HG03039 (cell line): ENCODE measurements around the gene CDH5.

ENCODE experiments used
- ATAC-seq: cut with Tn5 transposase; IDR thresholded peaks from one replicate; pipeline ENCODE4 v1.9.1; 2021; ENCODE audit warnings: mild to moderate bottlenecking, moderate library complexity; ENCODE audit not compliant: unreplicated experiment

The CDH5 gene

DNA sequence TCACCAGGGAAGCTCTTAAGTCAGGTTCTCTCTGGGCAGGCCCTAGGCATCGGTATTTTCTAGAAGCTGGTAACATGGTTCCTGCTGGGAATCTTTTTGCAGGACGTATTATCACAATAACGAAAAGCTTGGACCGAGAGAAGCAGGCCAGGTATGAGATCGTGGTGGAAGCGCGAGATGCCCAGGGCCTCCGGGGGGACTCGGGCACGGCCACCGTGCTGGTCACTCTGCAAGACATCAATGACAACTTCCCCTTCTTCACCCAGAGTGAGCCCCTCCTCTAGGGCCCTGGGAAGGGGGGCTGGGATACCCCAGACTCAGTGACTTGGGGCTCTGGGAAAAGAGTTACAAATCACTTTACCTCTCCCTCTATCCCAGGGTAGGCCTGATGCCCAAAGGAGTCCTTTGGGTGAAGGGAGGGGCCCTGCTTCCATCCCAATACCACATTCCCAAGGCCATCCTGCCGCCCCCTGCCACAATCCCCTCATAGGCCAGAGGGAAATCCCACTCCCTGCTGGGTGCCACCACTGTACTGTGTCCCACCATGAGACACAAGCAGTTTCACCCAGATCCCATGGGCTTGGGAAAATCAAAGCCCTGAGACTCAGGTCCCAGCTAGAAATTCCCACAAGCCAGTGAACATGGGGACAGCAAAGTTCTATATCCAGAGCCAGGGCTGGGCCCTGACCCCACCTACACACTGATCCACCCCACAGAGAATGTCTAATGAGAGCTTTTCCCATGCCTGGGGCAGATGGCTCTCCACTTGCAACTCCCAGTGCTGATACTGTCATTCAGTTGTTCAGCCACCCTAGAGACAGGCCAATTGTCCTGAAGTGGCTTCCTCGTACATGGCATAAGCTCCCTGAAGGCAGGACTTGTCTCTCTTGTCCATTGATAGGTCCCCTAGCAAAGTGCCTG is 23.0 kb downstream of the CDH5 start:
- ATAC-seq, result no peak

DNA sequence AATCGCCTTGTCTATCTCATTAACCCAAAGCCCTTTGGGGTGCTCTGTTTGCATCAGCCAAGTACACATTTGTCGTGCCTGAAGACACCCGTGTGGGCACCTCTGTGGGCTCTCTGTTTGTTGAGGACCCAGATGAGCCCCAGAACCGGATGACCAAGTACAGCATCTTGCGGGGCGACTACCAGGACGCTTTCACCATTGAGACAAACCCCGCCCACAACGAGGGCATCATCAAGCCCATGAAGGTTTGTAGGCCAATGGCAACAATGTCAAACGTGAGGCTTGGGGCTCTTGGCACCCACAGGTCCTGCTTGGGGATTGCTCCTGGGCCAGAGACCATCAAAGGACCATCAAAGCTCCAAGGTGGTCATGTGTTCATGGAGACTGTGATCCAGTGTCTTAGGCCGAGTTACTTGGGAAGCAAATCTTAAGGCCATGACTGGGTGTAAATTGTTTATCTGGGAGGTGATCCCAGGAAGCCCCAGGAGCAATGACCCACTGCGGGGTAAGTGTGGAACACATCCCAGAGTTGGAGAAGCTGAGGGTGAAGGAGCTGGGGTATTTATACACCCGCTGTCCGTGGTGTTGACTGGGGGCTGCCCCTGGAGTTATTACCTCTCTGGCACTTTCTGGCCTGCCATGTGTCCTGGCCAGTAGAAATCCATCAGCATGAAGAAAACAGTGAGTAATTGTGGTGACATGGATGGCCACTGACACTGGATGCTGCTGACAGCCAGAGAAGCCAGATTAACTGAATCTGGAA is 24.0 kb downstream of the CDH5 start:
- no peak for ATAC-seq

DNA sequence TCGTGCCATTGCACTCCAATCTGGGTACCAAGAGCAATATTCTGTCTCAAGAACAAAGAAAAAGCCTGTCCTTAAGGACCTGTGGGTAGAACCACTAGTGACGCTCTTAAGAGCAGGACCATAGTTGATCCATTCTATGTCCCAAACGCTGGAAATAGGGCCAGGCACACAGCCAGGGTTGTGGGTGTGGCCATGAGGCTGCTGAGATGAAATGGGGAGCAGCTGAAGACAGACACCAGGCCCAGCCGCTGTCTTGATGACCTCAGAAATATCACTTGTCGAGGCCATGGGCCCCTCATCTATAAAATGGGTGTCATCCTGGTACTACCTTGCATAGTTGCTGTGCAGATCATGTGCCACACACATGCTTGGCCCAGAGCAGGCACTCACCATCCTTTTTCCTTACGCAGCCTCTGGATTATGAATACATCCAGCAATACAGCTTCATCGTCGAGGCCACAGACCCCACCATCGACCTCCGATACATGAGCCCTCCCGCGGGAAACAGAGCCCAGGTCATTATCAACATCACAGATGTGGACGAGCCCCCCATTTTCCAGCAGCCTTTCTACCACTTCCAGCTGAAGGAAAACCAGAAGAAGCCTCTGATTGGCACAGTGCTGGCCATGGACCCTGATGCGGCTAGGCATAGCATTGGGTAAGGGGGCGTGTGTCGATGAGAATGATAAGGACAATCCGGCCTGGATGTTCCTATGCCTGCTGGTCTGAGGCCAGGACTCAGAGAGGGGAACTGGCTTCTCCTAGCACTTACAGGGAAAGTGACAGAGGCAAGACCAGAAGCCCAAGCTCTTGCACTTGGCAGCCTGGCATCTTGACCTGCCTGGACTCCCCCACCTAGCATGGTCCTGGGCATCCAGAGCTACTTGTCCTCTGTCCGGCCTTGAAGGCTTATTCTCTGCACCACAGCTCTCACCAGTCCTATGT is 25.5 kb downstream of the CDH5 start:
- ATAC-seq, result no peak

DNA sequence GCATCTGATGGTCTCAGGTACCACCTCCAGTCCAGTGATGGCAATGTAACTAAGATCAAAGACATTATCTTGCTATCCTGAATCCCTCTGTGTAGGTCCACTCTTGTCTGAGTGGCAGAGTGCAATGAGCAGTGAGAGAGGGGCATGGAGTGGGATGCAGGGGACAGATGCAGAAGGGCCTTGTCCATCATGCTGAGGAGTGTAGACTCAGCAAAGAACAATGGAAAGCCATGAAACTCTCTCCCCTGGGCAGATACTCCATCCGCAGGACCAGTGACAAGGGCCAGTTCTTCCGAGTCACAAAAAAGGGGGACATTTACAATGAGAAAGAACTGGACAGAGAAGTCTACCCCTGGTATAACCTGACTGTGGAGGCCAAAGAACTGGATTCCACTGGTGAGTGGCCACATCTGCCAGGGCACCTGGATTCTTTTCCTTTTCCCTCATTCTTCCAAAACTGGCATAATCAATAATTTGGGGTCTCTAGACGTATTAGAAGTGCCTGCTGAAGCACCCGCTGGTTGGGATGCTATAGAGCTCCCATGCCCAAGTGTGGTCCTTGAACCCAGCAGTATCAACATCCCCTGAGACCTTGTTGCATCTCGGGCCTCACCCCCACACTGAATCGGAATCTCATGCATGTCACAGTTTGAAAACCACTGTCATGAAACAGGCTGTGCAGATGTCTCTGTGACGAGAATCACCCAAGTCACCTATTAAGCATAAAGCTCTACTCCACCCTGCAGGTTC is 29.5 kb downstream of the CDH5 start:
- no peak for ATAC-seq

DNA sequence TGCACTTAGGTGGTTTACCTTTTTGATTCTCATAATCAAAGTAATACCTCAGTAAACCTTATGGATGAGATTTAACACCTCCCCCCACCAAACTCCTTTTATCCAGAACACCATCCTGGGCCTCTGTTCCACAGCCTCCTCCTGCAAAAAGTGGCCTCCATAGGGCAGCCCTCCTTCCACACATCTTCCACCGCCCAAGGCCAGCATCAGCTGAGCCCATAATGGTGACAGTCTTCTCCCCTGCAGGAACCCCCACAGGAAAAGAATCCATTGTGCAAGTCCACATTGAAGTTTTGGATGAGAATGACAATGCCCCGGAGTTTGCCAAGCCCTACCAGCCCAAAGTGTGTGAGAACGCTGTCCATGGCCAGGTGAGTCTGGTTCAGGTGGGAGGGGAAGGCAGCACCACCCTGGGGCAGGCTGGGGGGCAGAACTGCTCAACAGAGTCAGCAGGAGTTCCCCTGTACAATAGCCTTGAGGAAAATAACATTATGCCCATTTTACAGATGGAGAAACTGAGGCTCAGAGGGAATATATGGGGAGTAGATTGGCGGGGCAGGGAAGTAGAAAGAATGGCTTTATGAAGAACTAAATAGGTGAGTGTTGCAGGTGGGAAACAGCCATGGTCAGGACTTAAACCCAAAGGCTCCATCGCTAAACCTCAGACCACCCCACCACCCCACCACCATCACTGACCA is 31.4 kb downstream of the CDH5 start:
- no peak for ATAC-seq

DNA sequence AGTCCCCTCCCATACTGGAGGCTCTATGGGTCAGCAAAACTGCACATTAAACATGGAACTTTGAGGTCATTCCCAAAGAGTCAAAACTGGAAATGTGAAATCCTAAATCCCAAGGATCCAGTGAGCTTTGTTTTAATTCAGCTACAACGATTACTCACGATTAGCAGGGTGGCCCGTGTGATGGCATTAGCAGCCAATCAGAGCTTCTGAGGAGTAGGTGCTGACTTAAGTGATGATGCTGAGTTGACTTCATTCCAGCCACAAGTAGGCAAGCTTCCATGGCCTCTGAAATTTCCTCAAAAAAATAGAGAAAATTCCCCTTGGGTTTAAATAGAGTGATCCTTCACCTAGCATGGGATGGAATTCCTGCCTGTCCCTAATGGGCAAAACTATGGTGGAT is 32.5 kb downstream of the CDH5 start:
- no peak for ATAC-seq

DNA sequence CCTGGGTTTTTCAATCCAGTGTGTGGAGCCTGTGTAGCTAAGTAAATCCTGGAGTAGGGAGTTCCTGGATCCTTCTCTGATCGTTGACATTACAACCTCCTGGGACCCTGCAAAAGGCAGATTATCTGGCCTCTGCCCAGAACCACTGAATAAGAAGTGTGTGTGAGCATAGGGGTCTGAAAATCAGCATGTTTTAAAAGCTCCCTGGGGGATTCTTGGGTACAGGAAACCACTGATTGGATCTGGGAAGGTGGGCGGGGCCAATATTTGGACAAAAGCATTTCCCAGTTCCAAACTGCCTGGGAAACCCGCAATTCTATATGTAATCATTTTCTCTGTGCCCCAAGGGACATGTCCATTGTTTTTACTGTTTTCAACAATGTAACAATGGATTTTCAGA is 33.4 kb downstream of the CDH5 start:
- ATAC-seq, result no peak

DNA sequence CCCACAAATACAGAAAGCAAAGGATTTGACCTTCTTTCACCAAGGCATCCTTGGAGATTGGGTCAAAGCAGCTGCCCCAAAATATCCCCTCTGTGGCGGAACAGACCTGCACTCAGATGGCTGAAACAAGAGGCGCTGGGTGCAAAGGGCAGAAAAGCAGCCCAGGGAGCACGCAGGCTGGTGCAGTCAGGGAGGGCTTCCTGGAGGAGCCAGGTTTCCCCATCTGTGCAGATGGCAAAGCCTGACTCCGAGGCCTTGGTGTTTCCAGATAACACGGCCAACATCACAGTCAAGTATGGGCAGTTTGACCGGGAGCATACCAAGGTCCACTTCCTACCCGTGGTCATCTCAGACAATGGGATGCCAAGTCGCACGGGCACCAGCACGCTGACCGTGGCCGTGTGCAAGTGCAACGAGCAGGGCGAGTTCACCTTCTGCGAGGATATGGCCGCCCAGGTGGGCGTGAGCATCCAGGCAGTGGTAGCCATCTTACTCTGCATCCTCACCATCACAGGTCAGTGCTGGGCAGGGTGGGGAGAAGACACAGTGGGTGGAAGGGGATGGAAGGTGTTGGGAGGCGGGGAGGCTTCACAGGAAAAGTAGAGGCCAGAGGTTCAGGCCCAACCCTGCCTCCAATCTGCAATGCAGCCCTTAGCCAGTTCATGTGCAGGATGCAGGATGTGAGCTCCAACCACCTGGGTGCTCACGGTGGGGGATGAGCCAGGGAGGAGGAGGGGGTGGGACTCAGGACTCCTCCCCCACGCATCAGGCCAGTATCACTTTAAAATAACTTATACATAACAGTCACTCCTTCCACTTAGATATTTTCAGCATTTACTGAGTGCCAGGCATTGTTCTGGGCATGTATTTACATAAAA is 34.3 kb downstream of the CDH5 start:
- ATAC-seq, result no peak

DNA sequence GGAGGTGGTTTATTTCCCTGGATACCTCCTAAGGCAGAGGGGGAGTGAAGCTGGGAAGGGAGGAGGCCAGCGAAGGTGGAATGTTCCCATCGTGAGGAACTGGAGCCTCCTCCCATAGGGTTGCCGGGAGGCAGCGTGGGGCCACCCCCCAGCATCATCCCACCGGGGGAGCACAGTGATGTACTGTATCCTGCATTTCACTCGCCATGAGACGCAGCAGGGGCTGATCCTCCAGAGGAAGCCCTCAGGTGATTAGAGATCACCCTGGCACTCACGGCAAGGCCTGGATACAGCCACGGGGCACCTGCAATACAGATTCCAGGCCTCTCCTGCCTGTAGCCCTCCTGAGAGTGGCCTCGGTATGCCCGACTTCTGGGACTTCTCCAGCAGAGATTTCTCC is 35.1 kb downstream of the CDH5 start:
- no peak for ATAC-seq

DNA sequence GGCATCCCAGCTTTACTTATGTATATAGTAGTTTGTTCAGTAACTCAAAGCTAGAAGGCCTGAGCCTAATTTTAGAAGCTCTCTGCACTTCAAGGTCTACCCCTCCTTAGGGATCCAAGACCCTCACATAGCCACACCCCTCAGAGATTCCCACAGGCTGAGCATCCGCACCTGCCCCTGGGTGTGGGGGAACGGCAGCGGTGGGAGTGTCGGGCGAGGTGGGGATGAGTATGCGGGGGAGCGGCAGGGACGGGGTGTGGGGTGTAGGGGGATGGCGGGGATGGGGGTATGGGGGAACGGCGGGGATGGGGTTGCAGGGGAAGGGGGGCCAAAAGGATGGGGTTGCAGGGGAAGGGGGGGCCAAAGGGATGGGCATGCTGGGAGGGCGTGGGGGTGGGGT is 35.7 kb downstream of the CDH5 start:
- no peak for ATAC-seq

DNA sequence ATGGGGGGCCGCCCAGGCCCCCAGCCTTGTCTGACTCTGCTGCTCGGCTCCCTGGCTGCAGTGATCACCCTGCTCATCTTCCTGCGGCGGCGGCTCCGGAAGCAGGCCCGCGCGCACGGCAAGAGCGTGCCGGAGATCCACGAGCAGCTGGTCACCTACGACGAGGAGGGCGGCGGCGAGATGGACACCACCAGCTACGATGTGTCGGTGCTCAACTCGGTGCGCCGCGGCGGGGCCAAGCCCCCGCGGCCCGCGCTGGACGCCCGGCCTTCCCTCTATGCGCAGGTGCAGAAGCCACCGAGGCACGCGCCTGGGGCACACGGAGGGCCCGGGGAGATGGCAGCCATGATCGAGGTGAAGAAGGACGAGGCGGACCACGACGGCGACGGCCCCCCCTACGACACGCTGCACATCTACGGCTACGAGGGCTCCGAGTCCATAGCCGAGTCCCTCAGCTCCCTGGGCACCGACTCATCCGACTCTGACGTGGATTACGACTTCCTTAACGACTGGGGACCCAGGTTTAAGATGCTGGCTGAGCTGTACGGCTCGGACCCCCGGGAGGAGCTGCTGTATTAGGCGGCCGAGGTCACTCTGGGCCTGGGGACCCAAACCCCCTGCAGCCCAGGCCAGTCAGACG is 36.2 kb downstream of the CDH5 start:
- ATAC-seq, result no peak

DNA sequence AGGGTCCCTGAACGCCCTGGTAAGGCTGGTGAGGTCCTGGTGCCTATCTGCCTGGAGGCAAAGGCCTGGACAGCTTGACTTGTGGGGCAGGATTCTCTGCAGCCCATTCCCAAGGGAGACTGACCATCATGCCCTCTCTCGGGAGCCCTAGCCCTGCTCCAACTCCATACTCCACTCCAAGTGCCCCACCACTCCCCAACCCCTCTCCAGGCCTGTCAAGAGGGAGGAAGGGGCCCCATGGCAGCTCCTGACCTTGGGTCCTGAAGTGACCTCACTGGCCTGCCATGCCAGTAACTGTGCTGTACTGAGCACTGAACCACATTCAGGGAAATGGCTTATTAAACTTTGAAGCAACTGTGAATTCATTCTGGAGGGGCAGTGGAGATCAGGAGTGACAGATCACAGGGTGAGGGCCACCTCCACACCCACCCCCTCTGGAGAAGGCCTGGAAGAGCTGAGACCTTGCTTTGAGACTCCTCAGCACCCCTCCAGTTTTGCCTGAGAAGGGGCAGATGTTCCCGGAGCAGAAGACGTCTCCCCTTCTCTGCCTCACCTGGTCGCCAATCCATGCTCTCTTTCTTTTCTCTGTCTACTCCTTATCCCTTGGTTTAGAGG is 37.1 kb downstream of the CDH5 start:
- no peak for ATAC-seq

DNA sequence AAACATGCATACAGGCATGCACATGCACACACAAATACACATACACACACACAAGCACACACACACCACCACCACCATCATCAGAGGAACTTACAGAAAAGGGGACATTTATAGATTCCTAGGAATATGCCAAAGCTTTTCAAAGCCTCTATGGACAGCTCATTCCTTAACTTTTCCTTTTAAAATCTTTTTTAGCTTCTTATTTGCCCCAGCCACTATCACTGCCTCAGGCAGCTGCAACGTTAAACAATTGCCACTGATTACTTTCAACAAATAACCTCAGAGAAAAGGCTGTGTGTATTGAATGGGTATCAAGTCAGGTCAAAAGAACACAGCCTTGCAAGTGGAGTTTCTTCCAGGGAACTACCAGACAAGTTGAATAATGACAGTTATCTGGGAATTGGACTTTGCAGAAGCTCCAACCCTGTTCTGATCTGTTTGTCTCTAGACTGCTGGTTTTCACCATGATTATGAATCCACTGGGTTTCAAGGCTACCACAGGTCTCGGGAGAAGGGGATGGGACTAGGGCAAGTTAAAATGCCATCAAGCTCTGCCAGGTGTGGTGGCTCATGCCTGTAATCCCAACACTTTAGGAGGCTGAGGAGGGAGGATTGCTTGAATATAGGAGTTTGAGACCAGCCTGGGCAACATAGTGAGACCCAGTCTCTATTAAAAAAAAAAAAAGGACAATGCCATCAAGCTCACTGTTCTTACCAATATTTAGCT is 38.7 kb downstream of the CDH5 start:
- no peak for ATAC-seq

DNA sequence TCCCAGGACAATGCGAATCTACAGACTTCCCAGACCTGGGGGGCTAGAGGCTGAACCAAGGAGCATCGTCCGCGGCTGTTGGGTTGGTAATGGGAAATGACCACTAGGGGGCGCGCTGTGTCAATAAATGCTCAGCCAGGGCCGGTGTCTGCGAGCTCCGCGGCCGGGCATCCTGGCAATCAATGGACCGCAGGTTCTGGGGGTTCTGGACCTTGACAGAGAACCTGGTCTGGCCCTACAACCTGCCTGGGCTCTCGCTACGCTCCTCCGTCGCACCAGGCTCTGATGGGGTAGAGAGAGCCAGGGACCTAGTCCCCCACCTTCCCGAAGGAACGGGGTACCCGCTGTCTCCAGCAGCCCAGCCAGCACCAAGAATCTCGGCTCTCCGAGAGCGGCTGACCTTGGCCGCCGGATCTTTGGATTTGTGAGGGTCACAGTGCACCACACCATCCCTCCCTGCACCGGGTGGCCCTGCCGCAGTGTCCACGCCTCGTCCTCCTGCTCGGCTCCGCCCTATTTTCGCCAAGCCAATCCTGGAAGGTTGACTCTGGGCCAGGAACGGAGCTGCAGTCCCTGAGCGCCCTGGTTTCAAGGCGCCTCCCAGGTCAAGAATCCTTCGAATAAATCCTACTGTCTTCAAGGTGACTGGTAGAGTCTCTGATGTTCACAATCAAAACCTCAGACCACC is 40.2 kb downstream of the CDH5 start:
- ATAC-seq, result peak; percentile 76

DNA sequence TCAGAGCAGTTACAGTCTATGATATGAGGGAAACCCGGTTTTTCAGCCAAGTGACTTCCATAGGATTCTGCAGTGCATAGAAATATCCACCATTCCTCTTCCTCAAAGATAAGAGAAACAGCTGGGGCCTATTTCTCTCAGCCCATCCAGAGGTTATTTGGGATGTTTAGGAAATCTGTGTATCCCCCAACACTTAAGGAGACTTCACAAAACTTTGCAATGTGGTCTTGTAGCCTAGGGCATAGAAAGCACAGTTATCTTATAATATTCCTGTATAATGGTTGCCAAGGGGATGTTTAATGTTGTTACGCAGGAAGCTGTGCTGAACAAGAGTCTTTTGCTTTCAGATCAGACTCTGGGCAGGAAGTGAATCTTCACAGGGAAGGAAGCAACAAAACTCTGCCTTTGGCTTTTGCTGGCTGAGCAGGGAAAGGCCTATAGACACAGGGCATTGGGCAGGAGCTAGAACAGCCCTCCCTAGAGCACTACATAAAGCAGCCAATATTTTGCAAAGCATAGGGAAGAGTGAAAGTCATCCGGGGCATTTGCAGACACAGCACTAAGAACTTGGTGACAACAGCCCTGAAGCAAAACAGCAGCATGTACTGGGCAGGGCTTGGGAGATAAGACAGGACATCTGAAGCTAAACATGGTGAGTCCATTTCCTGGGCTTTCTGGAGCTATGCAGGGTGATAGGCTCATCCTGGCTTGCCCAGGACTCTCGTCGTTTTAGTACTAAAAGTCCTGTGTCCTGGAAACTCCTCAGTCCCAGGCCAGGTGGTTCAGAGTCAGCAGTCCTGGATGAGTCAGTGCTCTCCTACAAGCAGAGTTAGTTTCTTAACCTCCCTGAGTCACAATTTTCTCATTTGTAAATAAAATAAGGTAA is 41.9 kb downstream of the CDH5 start:
- no peak for ATAC-seq

DNA sequence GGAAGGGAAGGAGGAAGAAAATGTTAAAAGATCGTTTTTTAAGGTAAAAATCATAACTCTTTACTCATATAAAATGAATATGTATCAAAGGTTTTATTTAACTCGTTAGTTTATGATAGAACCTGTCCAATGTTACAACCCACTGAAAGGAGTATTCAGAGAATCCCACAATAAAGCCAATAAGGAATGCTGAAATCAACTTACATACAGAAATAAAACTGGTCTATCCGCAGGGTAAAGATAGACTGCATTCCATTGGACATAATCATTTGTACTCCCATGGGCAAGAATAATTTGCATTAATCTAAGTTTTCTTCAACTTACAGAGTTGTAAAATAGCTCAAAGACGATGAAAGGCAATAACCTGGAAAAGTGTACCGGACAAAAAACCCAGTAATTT is 42.7 kb downstream of the CDH5 start:
- no peak for ATAC-seq
